ENCODE measurements around the gene TGFBR3L.
"Not testable (repeated sequence)": the region's sequence is repeated elsewhere in the genome, so short reads cannot be mapped to it uniquely, and the experiment has no call there.

The TGFBR3L gene

DNA sequence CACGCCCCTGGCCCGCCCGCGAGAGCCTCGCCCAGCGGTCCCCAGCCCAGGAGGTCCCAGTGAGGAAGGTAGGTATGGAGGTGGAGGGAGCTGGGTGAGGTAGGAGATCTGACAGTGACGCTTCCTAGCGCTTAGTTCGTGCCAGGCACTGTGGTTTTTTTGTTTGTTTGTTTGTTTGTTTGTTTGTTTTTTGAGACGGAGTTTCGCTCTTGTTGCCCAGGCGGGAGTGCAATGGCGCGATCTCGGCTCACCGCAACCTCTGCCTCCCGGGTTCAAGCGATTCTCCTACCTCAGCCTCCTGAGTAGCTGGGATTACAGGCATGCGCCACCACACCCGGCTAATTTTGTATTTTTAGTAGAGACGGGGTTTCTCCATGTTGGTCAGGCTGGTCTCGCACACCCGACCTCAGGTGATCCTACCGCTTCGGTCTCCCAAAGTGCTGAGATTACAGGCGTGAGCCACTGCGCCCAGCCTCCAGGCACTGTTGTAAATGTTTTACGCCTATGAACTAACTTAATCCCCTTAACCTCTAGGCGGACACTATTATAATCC, 3.5 kb downstream of the TGFBR3L start:
- DNase-seq: not testable (repeated sequence)

- DNase-seq: no peak
Measured at GRCh38 chr19:7918615-7919421, 4.2 kb downstream of the TGFBR3L start.

DNA sequence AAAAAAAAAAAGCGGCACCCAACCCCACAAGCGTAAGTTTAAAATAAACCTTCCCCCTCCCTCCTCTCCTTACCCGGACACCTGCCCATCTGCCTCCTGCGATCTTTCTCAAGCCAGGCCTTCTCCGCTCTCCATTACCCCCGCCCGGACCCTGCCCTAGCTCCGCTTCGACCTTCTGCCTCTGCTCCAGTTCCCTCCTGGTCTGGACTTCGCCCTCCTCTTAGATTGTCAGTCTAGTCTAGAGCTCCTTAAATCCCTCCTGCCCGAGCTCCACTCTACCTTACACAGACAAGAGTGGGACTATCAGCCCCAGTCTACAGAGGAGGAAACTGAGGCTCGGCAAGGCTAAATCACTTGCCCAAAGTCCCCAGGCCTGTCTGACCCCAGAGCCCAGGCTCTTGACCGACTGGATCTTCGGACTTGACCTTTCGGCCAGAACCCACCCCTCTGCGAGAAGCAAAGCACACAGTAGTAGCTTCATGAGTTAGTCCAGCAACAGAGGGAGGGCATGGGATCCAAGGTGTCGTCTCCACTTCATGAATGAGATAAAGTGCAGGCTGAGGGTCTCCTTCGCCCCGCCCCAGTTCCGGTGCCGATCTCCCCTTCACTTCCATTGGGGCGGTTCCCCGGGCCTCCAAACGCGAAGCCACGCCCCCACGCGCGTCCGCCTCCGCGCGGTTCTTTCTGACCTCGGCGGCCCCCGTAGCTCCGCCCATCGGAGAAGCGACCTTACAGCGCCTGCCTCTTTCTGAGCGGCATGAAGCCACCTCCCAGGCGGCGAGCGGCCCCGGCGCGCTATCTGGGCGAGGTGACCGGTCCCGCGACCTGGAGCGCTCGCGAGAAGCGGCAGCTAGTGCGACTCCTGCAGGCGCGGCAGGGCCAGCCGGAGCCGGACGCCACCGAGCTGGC, 5.2 kb downstream of the TGFBR3L start, which contains the start of gene SNAPC2:
TSS of gene SNAPC2 (plus strand) at position 729 of the 909 bp plus-strand sequence. CDS start at position 758, 29 bp downstream.
- DNase-seq: peak; percentile 97

GRCh38 chr19:7920519-7921301, 6.1 kb downstream of the TGFBR3L start:
- peak; percentile 98 for DNase-seq

- DNase-seq: no peak
Measured at GRCh38 chr19:7921302-7921966, 6.8 kb downstream of the TGFBR3L start.

DNA sequence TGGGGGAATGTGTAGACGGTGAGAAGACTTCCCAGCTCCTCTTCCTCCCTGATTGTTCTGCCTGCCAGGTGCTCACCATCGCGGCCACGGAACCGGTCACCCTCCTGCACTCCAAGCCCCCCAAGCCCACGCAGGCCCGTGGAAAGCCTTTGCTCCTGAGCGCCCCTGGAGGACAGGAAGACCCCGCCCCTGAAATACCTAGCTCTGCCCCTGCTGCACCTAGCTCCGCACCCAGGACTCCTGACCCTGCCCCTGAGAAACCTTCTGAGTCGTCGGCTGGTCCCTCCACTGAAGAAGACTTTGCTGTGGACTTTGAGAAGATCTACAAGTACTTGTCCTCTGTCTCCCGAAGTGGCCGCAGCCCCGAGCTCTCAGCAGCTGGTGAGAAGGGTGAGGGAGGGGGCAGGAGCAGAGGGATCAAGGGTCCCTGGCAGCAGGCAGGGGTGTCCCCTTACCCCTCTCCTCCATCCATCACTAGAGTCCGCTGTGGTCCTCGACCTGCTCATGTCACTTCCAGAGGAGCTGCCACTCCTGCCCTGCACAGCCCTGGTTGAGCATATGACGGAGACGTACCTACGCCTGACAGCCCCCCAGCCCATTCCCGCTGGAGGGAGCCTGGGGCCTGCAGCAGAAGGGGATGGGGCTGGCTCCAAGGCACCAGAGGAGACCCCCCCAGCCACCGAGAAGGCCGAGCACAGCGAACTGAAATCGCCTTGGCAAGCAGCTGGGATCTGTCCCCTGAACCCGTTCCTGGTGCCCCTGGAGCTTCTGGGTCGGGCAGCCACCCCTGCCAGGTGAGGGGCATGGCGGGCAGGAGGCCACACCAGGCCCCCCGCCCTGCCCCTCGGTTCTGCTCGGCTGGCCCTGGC, 7.6 kb downstream of the TGFBR3L start:
- DNase-seq: no peak

DNA sequence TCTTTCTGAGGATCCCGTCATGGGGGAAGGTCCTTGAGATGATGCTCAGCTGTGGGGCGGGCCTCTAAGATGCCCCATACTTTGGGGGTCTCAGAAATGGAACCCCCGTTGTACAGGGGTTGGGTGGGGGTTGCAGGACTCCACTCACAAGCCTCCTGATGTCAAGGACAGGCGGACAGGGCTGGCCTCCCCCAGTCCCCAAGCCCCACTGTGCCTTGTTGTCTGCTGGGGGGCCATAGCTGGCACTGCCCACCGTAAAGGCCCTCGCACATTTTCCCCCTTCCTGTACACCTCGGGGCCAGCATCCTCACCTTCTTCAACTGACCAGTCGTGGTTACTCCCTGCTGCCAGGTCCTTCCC, 8.2 kb downstream of the TGFBR3L start:
- no peak for DNase-seq

DNA sequence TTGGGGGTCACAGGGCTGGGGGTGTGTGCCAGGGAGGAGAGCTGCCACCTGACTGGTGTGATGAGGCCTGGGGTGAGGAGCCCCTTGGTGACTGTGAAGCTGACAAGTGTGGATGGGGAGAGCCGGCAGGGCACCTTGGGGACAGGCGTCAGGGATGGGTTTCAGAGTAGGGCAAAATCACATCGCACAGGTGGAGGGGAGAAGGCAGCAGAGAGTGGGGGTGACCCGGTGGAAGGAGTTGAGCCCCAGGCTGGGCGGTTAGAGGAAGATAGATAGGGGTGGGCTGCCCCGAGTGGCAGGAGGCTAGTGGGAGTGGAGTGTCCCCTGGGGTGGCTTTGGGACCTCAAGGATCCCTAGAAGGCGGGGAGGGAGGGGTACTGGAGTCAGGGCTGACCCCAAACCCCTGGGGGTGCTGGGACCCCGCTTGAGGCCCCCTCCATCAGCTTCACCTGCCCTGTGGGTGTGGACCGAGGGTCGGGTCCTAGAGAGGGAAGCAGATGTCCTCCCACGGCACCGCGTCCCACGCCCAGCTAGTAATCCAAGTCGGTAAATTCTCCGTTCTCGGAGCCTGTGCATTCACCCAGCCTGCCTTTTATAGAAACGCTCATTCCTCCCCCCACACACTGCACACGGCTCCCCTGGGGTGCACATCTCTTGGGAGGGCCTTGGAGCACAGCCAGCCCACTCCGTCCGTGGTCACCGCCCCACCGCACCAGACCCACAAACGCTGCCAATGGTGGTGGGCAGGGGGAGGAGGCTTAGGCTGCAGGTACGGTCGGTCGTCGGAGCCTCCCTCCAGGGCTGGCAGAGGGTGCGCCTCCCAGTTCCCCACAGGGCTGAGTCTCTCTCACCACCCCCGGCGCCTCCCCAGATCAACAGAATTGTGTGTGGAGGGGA, 8.9 kb downstream of the TGFBR3L start:
- DNase-seq: no peak

DNA sequence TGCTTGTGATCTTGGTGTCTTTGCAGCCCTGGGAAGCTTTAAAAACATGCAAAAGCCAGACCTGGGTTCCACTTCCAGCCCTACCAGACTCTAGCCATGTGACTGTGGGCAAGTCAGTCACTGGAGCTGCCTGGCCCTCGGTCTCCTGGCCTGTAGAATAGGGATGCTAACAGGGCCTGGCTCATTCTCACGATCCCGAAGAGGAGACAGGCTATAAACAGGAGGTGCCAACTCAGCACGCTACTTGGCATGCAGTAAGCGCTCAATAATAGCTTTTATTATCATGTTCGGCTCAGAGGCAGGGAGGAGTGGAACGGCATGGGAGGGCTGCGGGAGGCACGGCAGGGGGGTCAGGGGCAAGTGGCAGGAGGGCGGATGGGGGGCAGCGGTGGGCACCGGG, 9.6 kb downstream of the TGFBR3L start:
- no peak for DNase-seq

GRCh38 chr19:7924651-7925170, 10.1 kb downstream of the TGFBR3L start:
- no peak for DNase-seq

DNA sequence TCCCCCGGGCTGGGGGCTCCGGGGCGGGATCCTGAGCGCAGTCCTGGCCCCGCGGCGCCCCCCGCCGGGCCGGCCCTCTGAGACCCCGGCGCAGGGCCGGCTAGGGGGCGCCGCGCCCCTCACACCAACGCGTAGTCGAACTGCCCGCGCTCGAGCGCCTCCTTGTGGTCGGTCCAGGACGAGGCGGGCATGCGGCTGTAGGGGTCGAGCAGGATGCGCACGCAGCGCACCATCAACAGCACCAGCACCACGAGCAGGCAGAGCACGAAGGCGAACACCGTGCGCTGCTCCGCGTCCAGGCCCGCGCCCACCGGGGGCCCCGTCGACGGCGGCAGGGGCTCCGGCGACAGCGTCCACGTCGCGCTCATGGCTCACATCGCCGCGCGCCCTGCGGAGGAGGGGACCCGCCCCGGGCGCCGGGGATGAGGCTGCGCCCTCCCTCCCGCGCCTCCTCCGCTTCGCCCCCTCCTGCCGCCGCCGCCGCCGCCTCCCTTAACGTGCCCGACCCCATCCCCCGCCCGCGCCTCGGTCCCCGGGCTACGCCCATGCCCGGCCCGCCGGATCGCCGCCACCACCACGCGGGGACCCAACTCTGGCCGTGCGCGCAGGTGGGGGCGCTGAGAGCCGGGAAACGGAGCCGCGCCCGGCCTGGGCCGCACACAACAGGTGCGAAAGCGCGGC, 10.7 kb downstream of the TGFBR3L start:
- DNase-seq: peak; percentile 78

- DNase-seq: peak; percentile 74
Measured at GRCh38 chr19:7926021-7926726, 11.5 kb downstream of the TGFBR3L start, which contains the start of gene CTXN1. Gene CTXN1, minus strand, starts transcription at chr19:7926135. Its CDS starts 597 bp downstream, at chr19:7925538.

DNA sequence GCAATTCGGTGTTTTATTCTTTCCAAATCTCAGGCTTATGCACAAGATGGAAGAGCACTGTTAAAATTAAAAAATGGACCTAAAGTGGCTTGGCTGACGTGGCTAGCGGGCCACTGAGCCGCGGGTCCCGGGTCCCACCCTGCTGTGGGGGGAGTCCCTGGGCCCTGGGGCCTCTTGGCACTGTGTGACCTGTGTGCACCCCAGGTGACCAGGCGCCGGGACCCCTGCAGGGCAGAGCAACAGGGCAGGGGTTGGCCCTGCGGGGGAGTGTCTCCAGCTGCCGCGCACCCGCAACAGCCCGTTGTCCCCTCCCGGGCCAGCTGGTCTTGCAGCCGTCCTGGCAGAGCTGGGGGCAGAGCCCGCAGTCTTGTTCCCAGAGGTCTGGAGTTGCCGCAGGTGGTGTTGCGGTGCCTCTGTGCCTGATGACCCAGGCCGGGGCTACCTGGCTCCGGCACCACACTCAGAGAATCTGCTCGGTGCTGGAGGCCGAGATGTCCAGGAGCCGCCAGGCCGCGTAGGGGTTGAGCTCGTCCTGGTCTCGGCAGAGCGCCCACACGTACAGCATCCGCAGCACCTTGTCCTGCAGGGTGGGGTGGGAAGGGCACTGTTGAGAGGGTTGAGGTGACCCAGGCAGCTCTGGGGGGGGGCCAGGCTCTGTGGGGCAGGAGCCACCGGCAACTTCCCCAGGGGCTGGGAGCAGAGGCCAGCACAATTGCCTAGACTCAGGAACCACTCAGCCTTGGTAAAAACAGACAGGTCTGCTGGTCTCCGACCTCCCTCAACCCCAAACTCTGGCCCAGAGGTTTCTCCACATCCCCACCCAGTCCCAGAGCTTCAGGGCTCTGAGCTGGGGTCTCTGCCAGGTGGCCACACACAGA, 12.3 kb downstream of the TGFBR3L start:
- DNase-seq: no peak

- no peak for DNase-seq
Measured at GRCh38 chr19:7927605-7928333, 13.1 kb downstream of the TGFBR3L start.

DNA sequence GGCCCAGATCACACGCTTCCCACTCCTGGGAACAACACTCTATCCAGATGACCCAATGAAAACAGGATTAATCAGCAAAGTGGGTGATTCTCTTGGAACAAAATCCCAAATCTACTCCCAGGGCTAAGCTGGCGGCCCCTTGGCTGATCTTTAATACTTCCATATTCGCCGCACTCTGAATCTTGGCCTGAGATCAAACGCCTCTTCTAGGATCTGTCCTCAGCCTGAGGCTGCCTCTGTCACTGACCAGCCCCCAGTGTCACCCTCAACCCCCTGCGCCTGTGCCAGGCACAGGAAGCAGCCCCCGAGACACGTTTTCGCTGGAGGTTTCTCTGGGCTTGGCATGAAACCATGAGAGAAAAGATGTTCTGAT, 13.7 kb downstream of the TGFBR3L start:
- no peak for DNase-seq

All from CD4-positive, alpha-beta T cell treated with Interleukin-15 for 1 hour (primary cell).